Keratinocyte (primary cell): ENCODE measurements around the gene CNOT6. TPM values are rescaled to one million over a fixed set of nuclear protein-coding genes. Genes with fewer than 3 reads are reported as not detected.

ENCODE experiments used
- DNase-seq: peaks from one replicate; pipeline ENCODE4 v3.0.0-alpha.2; 2011; ENCODE audit warnings: low read depth, missing footprints, low spot score
- FAIRE-seq: peaks from 2 replicates; lab custom pipeline; 2011; peaks lifted over from hg19 to GRCh38; lab: Jason Lieb, UNC
- H2AFZ ChIP-seq: 2 replicates; pipeline ENCODE4 v1.6.0; 2012; ENCODE audit warnings: low read length, control low read depth, inconsistent platforms; ENCODE audit not compliant: control insufficient read depth
- H3K27ac ChIP-seq: 2 replicates; pipeline ENCODE4 v1.5.1; 2011; ENCODE audit warnings: low read length; ENCODE audit not compliant: control insufficient read depth, insufficient read depth
- H3K27me3 ChIP-seq: 3 replicates; pipeline ENCODE4 v1.6.0; 2011; ENCODE audit warnings: low read length; ENCODE audit not compliant: control insufficient read depth, insufficient read depth; ENCODE audit errors: extremely low read depth
- H3K36me3 ChIP-seq, 2 experiments: 2 replicates in 1 of 2; 3 replicates in 1 of 2; pipeline ENCODE4 v1.5.1; 2011; ENCODE audit warnings: low read length in 2 of 2, mild to moderate bottlenecking in 1 of 2; ENCODE audit not compliant: control insufficient read depth in 2 of 2, insufficient read depth in 2 of 2; ENCODE audit errors: extremely low read depth in 1 of 2
- H3K4me1 ChIP-seq: 3 replicates; pipeline ENCODE4 v1.5.1; 2011; ENCODE audit warnings: low read length; ENCODE audit not compliant: control insufficient read depth, insufficient read depth; ENCODE audit errors: extremely low read depth
- H3K4me2 ChIP-seq: 3 replicates; pipeline ENCODE4 v1.6.0; 2011; ENCODE audit warnings: low read depth, low read length; ENCODE audit not compliant: control insufficient read depth, insufficient read depth; ENCODE audit errors: extremely low read depth
- H3K4me3 ChIP-seq, 3 experiments: fragments of 200-600 bp in 1 of 3; sonication (generic) in 1 of 3; 2 replicates in 2 of 3; 3 replicates in 1 of 3; pipeline ENCODE4 v1.5.1; 2011 to 2016; ENCODE audit warnings: low read length in 3 of 3, mild to moderate bottlenecking in 3 of 3, control low read depth in 2 of 3, inconsistent platforms in 1 of 3, low read depth in 1 of 3, mixed read lengths in 1 of 3, mixed run types in 1 of 3, moderate library complexity in 1 of 3; ENCODE audit not compliant: control insufficient read depth in 2 of 3, insufficient read depth in 2 of 3; ENCODE audit errors: extremely low read depth in 1 of 3
- H3K79me2 ChIP-seq: 2 replicates; pipeline ENCODE4 v1.6.0; 2012; ENCODE audit warnings: low read length; ENCODE audit not compliant: control insufficient read depth, insufficient read depth
- H3K9ac ChIP-seq: 3 replicates; pipeline ENCODE4 v1.6.0; 2011; ENCODE audit warnings: low read length; ENCODE audit not compliant: control insufficient read depth, insufficient read depth; ENCODE audit errors: extremely low read depth
- H3K9me1 ChIP-seq: 3 replicates; pipeline ENCODE4 v1.6.0; 2011; ENCODE audit warnings: low read length; ENCODE audit not compliant: control insufficient read depth, insufficient read depth; ENCODE audit errors: extremely low read depth
- H3K9me3 ChIP-seq: 2 replicates; pipeline ENCODE4 v1.5.1; 2012; ENCODE audit warnings: low read depth, low read length; ENCODE audit not compliant: control insufficient read depth
- H4K20me1 ChIP-seq: 3 replicates; pipeline ENCODE4 v1.6.0; 2011; ENCODE audit warnings: low read length; ENCODE audit not compliant: control insufficient read depth, insufficient read depth; ENCODE audit errors: extremely low read depth
- CTCF ChIP-seq, 3 experiments: IDR thresholded peaks in 1 of 3; conservative IDR thresholded peaks in 1 of 3; optimal IDR thresholded peaks in 1 of 3; 2 replicates in 2 of 3; 3 replicates in 1 of 3; pipeline versions ENCODE3 to v1.5.1; 2011; ENCODE audit warnings: low read length in 3 of 3, mild to moderate bottlenecking in 3 of 3, moderate library complexity in 2 of 3, control low read depth in 1 of 3, inconsistent platforms in 1 of 3; ENCODE audit not compliant: insufficient read depth in 2 of 3; ENCODE audit errors: extremely low read depth in 1 of 3
- EZH2 ChIP-seq: IDR thresholded peaks from one replicate; pipeline ENCODE4 v1.6.1; 2012; ENCODE audit warnings: inconsistent platforms, mild to moderate bottlenecking, low read length, moderate library complexity
- dilution Hi-C: fragments of 300-500 bp; cut with MboI; formaldehyde crosslinking; loops from one replicate; pipeline ENCODE4 v1.7.0; 2020; ENCODE audit warnings: low sequenced_read_pairs; ENCODE audit not compliant: extremely low pct_ligation_motif_present
- polyA plus RNA-seq, 5 experiments: library from polyadenylated mRNA; depleted of rRNA in 3 of 5; stranded (reverse) in 3 of 5; stranded (forward) in 1 of 5; unstranded in 1 of 5; fragments of >200 nt; gene quantifications; 1 replicate in 1 of 5; 2 replicates in 3 of 5; 3 replicates in 1 of 5; pipeline versions ENCODE4 v1.2.1 to v1.2.3, GENCODE V29; 2011 to 2012; ENCODE audit warnings: missing spikeins in 2 of 5, low read depth in 1 of 5, low replicate concordance in 1 of 5

Gene CNOT6
- polyA plus RNA-seq, 1 donor (not counting 4 experiments of a cell fraction or from before 2014, with no cell fraction given) = 29.7 TPM

GRCh38 chr5:180593446-180594206 is 99.4 kb downstream of the CNOT6 start:
- Histone ChIP-seq H3K27me3 (peaks cover 45% of the 10 kb centered on the region), H3K79me2 (no peaks in the 10 kb centered on the region), H3K9ac (no peak overlapping the region), H3K36me3 (no peaks in the 10 kb centered on the region), H3K4me2 (no peak overlapping the region), H3K9me1 (no peaks in the 10 kb centered on the region), H2AFZ (no peak overlapping the region), H3K4me1 (no peaks in the 10 kb centered on the region), H4K20me1 (no peaks in the 10 kb centered on the region), H3K9me3 (no peaks in the 10 kb centered on the region), H3K4me3 (no peak overlapping the region), H3K27ac (no peak overlapping the region)
- FAIRE-seq = no peak
- no peak for TF ChIP-seq EZH2
- no peak for TF ChIP-seq CTCF (optimal IDR thresholded peaks at IDR 0.05 in 1 of 3, IDR thresholded peaks at IDR 0.05 in 1 of 3, conservative IDR thresholded peaks at IDR 0.05 in 1 of 3; ENCODE audit: extremely low read depth in 1 of 3, insufficient read depth in 2 of 3, low read length in 3 of 3)
- dilution Hi-C loops = no loop called here
- no peak for DNase-seq

- no peak for FAIRE-seq
Measured at GRCh38 chr5:180594311-180595045, 100.3 kb downstream of the CNOT6 start.

More at GRCh38 chr5:180594311-180595045, 100.3 kb downstream of the CNOT6 start:
- H3K79me2 ChIP-seq = no peaks in the 10 kb centered on the region
- DNase-seq = no peak
- no peaks in the 10 kb centered on the region for H3K4me1 ChIP-seq
- TF ChIP-seq CTCF (optimal IDR thresholded peaks at IDR 0.05 in 1 of 3, IDR thresholded peaks at IDR 0.05 in 1 of 3, conservative IDR thresholded peaks at IDR 0.05 in 1 of 3; ENCODE audit: extremely low read depth in 1 of 3, insufficient read depth in 2 of 3, low read length in 3 of 3) = no peak
- TF ChIP-seq EZH2 = no peak
- no peak overlapping the region for H3K9ac ChIP-seq
- H3K27me3 ChIP-seq = peaks cover 40% of the 10 kb centered on the region
- H3K27ac ChIP-seq = no peak overlapping the region
- H3K9me1 ChIP-seq = no peaks in the 10 kb centered on the region
- H3K4me3 ChIP-seq = no peak overlapping the region
- no peak overlapping the region for H3K4me2 ChIP-seq
- H3K9me3 ChIP-seq = no peaks in the 10 kb centered on the region
- no peaks in the 10 kb centered on the region for H4K20me1 ChIP-seq
- H3K36me3 ChIP-seq = no peaks in the 10 kb centered on the region
- H2AFZ ChIP-seq = no peak overlapping the region
- dilution Hi-C loops = no loop called here
